Esophagus muscularis mucosa (tissue), 4 donors: ENCODE results near the gene SLC6A2. TPM values are rescaled to one million over a fixed set of nuclear protein-coding genes. Genes with fewer than 3 reads are reported as not detected.

ENCODE experiments used
- DNase-seq: peaks from one replicate; pipeline ENCODE4 v3.0.0-alpha.2; 2017; ENCODE audit errors: extremely low spot score
- H3K27ac ChIP-seq, 4 donors: fragments of 200-600 bp; sonication (generic); replicated peaks in 1 of 4; 1 replicate in 3 of 4; 2 replicates in 1 of 4; pipeline ENCODE4 v1.5.1; 2016 to 2019; ENCODE audit warnings: mild to moderate bottlenecking in 1 of 4
- H3K27me3 ChIP-seq, 4 donors: fragments of 200-600 bp; sonication (generic); one replicate each; pipeline versions ENCODE4 v1.5.1 to v1.6.0; 2016 to 2019
- H3K36me3 ChIP-seq, 4 donors: fragments of 200-600 bp; sonication (generic); one replicate each; pipeline ENCODE4 v1.5.1; 2016 to 2019
- H3K4me1 ChIP-seq, 4 donors: fragments of 200-600 bp; sonication (generic); one replicate each; pipeline ENCODE4 v1.5.1; 2016 to 2019
- H3K4me3 ChIP-seq, 4 donors: fragments of 200-600 bp; sonication (generic); 1 replicate in 2 of 4; 2 replicates in 2 of 4; pipeline ENCODE4 v1.5.1; 2016 to 2019; ENCODE audit warnings: mild to moderate bottlenecking in 4 of 4, moderate library complexity in 1 of 4
- H3K9me3 ChIP-seq, 4 donors: fragments of 200-600 bp; sonication (generic); 1 replicate in 3 of 4; 2 replicates in 1 of 4; pipeline ENCODE4 v1.5.1; 2016 to 2019
- EP300 ChIP-seq: sonication (generic); formaldehyde crosslinking; IDR thresholded peaks from one replicate; pipeline ENCODE4 v1.6.1; 2017; ENCODE audit warnings: antibody characterized with exemption
- POLR2A ChIP-seq: fragments of 450-650 bp; IDR thresholded peaks from one replicate; pipeline ENCODE4 v1.6.1; 2017; ENCODE audit warnings: antibody characterized with exemption, moderate library complexity, mild to moderate bottlenecking, low read depth
- POLR2AphosphoS5 ChIP-seq, 2 donors: sonication (generic); formaldehyde crosslinking; IDR thresholded peaks; one replicate each; pipeline ENCODE4 v1.6.1; 2017; ENCODE audit warnings: antibody characterized with exemption in 2 of 2
- WGBS: methylation state at CpG from one replicate; pipeline ENCODE4 v1.1.5; 2018; 5-methylcytosine and 5-hydroxymethylcytosine counted together
- intact Hi-C: fragments of 100-400 bp; cut with DNase I; formaldehyde crosslinking; loops from one replicate; pipeline ENCODE4 v1.15.1; 2023
- total RNA-seq, 4 donors: library from RNA; depleted of rRNA; stranded (reverse); fragments of >200 nt; gene quantifications; one replicate each; pipeline versions ENCODE4 v1.1.0 to v1.2.1, GENCODE V29; 2016
- TF ChIP-seq, protein P1 (sequence below), 3 experiments: fragments of 200-600 bp in 2 of 3; fragments of 450-650 bp in 1 of 3; sonication (generic) in 2 of 3; IDR thresholded peaks; one replicate each; pipeline ENCODE4 v1.5.1; 2017 to 2019; ENCODE audit warnings: antibody characterized with exemption in 3 of 3, mild to moderate bottlenecking in 2 of 3, moderate library complexity in 1 of 3

SLC6A2 gene
- total RNA-seq, 4 donors from 2014 or later, result 0.19 to 2.1 (median 1.00) TPM

DNA sequence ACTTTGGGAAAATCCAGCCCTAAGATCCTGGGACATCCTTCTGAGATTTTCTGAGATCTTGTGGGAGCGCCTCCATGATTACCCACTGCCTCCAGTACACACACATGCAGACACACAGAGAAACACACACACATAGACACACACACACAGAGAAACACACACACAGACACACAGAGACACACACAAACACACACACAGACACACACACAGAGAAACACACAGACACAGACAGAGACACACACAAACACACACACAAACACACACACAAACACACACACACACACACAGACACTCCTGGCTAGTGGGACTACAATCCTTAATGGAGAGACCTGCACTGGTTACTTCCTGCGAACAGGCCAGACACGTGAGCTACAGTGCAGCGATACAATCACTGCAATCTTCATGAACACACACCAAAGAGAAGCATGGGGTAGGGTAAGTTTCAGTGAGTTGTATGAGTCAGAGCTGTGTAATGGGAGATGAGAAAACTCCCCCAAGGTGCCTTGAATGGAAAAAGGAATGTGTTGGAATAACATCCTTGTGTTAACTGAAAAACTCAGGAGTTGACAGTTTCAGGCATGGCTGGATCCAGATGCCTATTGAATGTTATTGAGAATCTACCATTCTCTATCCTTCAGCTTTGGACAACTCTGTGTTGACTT is 79.5 kb downstream of the SLC6A2 start:
- H3K36me3 ChIP-seq, result no peaks in the 10 kb centered on the region
- 85% methylated on average over 4 of the region's 4 CpGs for WGBS
- DNase-seq, result no peak
- peaks cover 0 to 28% (median 0%) of the 10 kb centered on the region in 4 donors for H3K27me3 ChIP-seq
- H3K9me3 ChIP-seq, result no peaks in the 10 kb centered on the region
- intact Hi-C loops, result no loop called here
- H3K4me3 ChIP-seq, result no peak overlapping the region
- no peak overlapping the region for H3K27ac ChIP-seq
- H3K4me1 ChIP-seq, result no peaks in the 10 kb centered on the region
- TF ChIP-seq POLR2A (no peak), POLR2AphosphoS5 (IDR thresholded peaks at IDR 0.05) (no peak), EP300 (no peak)
- TF ChIP-seq, protein P1, sequence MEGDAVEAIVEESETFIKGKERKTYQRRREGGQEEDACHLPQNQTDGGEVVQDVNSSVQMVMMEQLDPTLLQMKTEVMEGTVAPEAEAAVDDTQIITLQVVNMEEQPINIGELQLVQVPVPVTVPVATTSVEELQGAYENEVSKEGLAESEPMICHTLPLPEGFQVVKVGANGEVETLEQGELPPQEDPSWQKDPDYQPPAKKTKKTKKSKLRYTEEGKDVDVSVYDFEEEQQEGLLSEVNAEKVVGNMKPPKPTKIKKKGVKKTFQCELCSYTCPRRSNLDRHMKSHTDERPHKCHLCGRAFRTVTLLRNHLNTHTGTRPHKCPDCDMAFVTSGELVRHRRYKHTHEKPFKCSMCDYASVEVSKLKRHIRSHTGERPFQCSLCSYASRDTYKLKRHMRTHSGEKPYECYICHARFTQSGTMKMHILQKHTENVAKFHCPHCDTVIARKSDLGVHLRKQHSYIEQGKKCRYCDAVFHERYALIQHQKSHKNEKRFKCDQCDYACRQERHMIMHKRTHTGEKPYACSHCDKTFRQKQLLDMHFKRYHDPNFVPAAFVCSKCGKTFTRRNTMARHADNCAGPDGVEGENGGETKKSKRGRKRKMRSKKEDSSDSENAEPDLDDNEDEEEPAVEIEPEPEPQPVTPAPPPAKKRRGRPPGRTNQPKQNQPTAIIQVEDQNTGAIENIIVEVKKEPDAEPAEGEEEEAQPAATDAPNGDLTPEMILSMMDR (IDR thresholded peaks at IDR 0.05), result no peak

DNA sequence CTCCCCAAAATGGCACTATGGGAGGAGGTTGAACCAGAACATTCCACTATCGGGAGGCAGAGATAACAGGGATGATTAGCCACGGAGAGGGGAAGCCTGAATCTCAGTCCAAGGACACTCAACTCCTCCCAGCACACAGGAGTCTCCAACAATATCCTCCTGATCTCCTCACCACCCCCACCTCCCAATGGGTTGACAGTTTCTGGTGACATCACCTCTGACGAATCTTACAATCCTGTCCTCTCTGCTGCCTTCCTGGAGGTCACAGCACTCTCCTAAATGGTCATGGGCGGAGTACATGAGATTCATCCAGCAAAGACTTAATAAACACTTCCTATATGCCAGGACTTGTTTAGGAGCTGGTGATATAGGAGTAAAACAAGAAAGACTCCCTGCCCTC is 80.9 kb downstream of the SLC6A2 start:
- no peak overlapping the region for H3K27ac ChIP-seq
- DNase-seq, result no peak
- intact Hi-C loops, result no loop called here
- peaks cover 0 to 28% (median 0%) of the 10 kb centered on the region in 4 donors for H3K27me3 ChIP-seq
- no peaks in the 10 kb centered on the region for H3K9me3 ChIP-seq
- no peaks in the 10 kb centered on the region for H3K4me1 ChIP-seq
- no peak overlapping the region for H3K4me3 ChIP-seq
- WGBS, result 61% methylated on average over 4 of the region's 4 CpGs
- no peak for TF ChIP-seq POLR2A
- no peak for TF ChIP-seq EP300
- TF ChIP-seq POLR2AphosphoS5 (IDR thresholded peaks at IDR 0.05), result no peak
- TF ChIP-seq, protein P1 (IDR thresholded peaks at IDR 0.05), result no peak
- no peaks in the 10 kb centered on the region for H3K36me3 ChIP-seq

DNA sequence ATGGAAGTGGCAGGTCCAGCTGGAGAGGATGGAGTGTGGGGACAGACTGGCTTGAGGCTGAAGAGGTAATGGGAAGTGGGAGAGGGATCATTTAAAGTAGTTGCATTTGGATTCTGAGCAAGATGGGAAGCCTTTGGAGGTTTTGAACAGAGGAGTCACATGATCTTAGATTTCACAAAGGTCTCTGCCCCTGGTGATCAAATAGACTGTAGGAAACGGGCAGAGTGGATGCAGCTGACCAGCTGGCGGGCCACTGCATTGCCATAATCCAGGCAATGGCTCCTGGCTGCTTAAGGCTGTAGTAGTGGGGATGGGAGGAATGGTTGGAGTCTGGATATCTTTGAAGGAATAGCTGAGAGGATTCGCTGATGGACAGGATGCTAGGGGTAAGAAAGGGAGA is 81.5 kb downstream of the SLC6A2 start:
- H3K9me3 ChIP-seq, result no peaks in the 10 kb centered on the region
- DNase-seq, result no peak
- H3K27me3 ChIP-seq, result peaks cover 0 to 32% (median 0%) of the 10 kb centered on the region in 4 donors
- H3K4me3 ChIP-seq, result no peak overlapping the region
- intact Hi-C loops, result no loop called here
- H3K36me3 ChIP-seq, result no peaks in the 10 kb centered on the region
- WGBS, result 56% methylated on average over 3 of the region's 3 CpGs
- no peaks in the 10 kb centered on the region for H3K4me1 ChIP-seq
- TF ChIP-seq EP300 (no peak), POLR2A (no peak), POLR2AphosphoS5 (IDR thresholded peaks at IDR 0.05) (no peak)
- TF ChIP-seq, protein P1 (IDR thresholded peaks at IDR 0.05), result no peak
- H3K27ac ChIP-seq, result no peak overlapping the region

DNA sequence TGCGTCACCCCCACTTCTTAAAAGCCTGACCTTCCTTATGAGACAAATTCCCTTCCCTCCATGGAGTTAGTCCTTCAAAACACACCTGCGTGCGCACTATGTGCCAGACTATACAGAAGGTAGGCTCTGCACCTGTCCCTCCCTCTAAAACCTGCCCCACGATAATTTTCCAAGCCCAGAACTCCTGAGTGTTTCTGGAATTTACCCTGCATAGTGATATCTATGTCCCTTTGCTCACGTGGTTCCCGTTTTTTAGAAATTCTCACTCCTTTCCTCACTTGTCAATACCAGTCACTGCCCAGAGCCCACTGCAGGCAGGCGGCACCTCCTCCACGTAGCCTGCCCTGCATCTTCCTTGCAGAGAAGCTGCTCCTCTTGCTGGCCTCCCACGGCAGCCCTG is 82.2 kb downstream of the SLC6A2 start:
- Histone ChIP-seq H3K4me3 (no peak overlapping the region), H3K36me3 (no peaks in the 10 kb centered on the region), H3K4me1 (no peaks in the 10 kb centered on the region), H3K27ac (no peak overlapping the region), H3K27me3 (peaks cover 0 to 39% (median 0%) of the 10 kb centered on the region in 4 donors), H3K9me3 (no peaks in the 10 kb centered on the region)
- no peak for TF ChIP-seq POLR2AphosphoS5 (IDR thresholded peaks at IDR 0.05)
- no peak for DNase-seq
- intact Hi-C loops, result no loop called here
- 91% methylated on average over 9 of the region's 9 CpGs for WGBS

DNA sequence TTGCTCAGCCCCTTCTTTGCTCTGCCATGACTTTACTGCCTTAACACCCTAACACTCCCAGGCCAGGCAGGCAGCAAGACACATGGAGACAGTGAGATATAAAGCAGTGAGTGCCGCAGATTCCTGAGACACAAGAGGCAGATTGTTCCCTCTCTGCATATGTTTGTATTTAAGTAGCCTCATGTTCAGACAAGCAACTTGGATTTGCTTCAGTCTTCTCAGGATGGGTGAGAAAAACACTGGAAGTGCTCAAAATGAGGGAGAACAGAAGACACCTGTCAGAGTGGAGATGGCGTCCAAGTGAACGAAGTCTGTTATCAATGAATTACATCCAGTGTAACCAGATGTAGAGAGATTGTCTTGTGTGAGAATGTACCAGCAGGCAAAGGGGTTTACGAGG is 90.3 kb downstream of the SLC6A2 start:
- no peak for DNase-seq
- peaks cover 0 to 40% (median 0%) of the 10 kb centered on the region in 4 donors for H3K27me3 ChIP-seq
- H3K27ac ChIP-seq, result no peak overlapping the region
- no peaks in the 10 kb centered on the region for H3K9me3 ChIP-seq
- intact Hi-C loops, result no loop called here
- no peaks in the 10 kb centered on the region for H3K4me1 ChIP-seq
- WGBS, result 47% methylated on average over 4 of the region's 4 CpGs
- H3K4me3 ChIP-seq, result no peak overlapping the region
- no peaks in the 10 kb centered on the region for H3K36me3 ChIP-seq
- TF ChIP-seq POLR2A (no peak), POLR2AphosphoS5 (IDR thresholded peaks at IDR 0.05) (no peak), EP300 (no peak)
- TF ChIP-seq, protein P1 (IDR thresholded peaks at IDR 0.05), result no peak
